ENCODE data around the gene USP6NL. TPM values are rescaled to one million over a fixed set of nuclear protein-coding genes. Genes with fewer than 3 reads are reported as not detected.
A peak's percentile ranks its signal among the peaks of the same experiment; 100 is the strongest.

Gene USP6NL
- total and polyA plus RNA-seq, 9 of the 15 experiments (the other 6 are each of a cell fraction or from before 2014, with no cell fraction given) = 3.2 to 26.6 (median 19.8) TPM

DNA sequence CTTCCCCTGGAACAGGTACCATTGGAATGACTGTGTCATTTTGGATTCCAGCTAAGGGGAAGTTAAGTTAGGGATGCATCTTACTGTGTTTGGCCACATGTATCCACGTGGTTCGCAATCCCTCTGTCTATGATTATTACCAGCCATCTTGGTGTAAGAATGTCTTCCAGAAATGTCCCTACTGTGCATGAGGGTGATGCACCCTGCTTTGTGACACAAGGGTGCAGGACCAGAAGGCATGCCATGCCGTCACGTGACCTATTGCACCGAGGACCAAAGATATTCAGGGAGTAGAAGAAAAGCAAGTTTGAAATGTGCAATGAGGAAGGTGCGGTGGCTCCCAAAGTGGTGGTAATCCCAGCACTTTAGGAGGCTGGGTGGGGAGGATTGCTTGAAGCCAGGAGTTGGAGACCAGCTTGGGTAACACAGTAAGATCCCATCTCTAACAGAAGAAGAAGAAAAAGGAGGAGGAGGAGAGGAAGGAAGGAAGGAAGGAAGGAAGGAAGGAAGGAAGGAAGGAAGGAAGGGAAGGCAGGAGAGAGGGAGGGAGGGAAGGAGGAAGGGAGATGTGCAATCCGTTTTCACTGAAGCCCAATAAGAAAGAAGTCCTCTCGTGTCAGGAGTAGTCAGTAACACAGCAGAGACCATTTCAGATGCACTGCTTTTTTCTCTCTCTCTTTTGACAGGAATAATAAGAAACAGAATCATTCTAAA lies 42.5 kb upstream of the USP6NL start (continued):
- TF ChIP-seq, protein P1, sequence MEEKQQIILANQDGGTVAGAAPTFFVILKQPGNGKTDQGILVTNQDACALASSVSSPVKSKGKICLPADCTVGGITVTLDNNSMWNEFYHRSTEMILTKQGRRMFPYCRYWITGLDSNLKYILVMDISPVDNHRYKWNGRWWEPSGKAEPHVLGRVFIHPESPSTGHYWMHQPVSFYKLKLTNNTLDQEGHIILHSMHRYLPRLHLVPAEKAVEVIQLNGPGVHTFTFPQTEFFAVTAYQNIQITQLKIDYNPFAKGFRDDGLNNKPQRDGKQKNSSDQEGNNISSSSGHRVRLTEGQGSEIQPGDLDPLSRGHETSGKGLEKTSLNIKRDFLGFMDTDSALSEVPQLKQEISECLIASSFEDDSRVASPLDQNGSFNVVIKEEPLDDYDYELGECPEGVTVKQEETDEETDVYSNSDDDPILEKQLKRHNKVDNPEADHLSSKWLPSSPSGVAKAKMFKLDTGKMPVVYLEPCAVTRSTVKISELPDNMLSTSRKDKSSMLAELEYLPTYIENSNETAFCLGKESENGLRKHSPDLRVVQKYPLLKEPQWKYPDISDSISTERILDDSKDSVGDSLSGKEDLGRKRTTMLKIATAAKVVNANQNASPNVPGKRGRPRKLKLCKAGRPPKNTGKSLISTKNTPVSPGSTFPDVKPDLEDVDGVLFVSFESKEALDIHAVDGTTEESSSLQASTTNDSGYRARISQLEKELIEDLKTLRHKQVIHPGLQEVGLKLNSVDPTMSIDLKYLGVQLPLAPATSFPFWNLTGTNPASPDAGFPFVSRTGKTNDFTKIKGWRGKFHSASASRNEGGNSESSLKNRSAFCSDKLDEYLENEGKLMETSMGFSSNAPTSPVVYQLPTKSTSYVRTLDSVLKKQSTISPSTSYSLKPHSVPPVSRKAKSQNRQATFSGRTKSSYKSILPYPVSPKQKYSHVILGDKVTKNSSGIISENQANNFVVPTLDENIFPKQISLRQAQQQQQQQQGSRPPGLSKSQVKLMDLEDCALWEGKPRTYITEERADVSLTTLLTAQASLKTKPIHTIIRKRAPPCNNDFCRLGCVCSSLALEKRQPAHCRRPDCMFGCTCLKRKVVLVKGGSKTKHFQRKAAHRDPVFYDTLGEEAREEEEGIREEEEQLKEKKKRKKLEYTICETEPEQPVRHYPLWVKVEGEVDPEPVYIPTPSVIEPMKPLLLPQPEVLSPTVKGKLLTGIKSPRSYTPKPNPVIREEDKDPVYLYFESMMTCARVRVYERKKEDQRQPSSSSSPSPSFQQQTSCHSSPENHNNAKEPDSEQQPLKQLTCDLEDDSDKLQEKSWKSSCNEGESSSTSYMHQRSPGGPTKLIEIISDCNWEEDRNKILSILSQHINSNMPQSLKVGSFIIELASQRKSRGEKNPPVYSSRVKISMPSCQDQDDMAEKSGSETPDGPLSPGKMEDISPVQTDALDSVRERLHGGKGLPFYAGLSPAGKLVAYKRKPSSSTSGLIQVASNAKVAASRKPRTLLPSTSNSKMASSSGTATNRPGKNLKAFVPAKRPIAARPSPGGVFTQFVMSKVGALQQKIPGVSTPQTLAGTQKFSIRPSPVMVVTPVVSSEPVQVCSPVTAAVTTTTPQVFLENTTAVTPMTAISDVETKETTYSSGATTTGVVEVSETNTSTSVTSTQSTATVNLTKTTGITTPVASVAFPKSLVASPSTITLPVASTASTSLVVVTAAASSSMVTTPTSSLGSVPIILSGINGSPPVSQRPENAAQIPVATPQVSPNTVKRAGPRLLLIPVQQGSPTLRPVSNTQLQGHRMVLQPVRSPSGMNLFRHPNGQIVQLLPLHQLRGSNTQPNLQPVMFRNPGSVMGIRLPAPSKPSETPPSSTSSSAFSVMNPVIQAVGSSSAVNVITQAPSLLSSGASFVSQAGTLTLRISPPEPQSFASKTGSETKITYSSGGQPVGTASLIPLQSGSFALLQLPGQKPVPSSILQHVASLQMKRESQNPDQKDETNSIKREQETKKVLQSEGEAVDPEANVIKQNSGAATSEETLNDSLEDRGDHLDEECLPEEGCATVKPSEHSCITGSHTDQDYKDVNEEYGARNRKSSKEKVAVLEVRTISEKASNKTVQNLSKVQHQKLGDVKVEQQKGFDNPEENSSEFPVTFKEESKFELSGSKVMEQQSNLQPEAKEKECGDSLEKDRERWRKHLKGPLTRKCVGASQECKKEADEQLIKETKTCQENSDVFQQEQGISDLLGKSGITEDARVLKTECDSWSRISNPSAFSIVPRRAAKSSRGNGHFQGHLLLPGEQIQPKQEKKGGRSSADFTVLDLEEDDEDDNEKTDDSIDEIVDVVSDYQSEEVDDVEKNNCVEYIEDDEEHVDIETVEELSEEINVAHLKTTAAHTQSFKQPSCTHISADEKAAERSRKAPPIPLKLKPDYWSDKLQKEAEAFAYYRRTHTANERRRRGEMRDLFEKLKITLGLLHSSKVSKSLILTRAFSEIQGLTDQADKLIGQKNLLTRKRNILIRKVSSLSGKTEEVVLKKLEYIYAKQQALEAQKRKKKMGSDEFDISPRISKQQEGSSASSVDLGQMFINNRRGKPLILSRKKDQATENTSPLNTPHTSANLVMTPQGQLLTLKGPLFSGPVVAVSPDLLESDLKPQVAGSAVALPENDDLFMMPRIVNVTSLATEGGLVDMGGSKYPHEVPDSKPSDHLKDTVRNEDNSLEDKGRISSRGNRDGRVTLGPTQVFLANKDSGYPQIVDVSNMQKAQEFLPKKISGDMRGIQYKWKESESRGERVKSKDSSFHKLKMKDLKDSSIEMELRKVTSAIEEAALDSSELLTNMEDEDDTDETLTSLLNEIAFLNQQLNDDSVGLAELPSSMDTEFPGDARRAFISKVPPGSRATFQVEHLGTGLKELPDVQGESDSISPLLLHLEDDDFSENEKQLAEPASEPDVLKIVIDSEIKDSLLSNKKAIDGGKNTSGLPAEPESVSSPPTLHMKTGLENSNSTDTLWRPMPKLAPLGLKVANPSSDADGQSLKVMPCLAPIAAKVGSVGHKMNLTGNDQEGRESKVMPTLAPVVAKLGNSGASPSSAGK (IDR thresholded peaks at IDR 0.05) = peak; percentile 50; the same call in 1 of the 2 replicates
- TF ChIP-seq, protein P2, sequence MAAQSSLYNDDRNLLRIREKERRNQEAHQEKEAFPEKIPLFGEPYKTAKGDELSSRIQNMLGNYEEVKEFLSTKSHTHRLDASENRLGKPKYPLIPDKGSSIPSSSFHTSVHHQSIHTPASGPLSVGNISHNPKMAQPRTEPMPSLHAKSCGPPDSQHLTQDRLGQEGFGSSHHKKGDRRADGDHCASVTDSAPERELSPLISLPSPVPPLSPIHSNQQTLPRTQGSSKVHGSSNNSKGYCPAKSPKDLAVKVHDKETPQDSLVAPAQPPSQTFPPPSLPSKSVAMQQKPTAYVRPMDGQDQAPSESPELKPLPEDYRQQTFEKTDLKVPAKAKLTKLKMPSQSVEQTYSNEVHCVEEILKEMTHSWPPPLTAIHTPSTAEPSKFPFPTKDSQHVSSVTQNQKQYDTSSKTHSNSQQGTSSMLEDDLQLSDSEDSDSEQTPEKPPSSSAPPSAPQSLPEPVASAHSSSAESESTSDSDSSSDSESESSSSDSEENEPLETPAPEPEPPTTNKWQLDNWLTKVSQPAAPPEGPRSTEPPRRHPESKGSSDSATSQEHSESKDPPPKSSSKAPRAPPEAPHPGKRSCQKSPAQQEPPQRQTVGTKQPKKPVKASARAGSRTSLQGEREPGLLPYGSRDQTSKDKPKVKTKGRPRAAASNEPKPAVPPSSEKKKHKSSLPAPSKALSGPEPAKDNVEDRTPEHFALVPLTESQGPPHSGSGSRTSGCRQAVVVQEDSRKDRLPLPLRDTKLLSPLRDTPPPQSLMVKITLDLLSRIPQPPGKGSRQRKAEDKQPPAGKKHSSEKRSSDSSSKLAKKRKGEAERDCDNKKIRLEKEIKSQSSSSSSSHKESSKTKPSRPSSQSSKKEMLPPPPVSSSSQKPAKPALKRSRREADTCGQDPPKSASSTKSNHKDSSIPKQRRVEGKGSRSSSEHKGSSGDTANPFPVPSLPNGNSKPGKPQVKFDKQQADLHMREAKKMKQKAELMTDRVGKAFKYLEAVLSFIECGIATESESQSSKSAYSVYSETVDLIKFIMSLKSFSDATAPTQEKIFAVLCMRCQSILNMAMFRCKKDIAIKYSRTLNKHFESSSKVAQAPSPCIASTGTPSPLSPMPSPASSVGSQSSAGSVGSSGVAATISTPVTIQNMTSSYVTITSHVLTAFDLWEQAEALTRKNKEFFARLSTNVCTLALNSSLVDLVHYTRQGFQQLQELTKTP (IDR thresholded peaks at IDR 0.05; ENCODE audit: low read depth in 1 of 2, partially characterized antibody in 2 of 2) = no peak
- no peak for TF ChIP-seq HNRNPH1 (optimal IDR thresholded peaks at IDR 0.05; ENCODE audit: low read depth, low read length)
- TF ChIP-seq PHF8 (IDR thresholded peaks at IDR 0.05; ENCODE audit: borderline replicate concordance, low read length) = no peak
- TF ChIP-seq RAD21 (CRISPR knock-in tag; conservative IDR thresholded peaks at IDR 0.05 in 1 of 2, IDR thresholded peaks at IDR 0.05 in 1 of 2) = no peak
- TF ChIP-seq, protein P3, sequence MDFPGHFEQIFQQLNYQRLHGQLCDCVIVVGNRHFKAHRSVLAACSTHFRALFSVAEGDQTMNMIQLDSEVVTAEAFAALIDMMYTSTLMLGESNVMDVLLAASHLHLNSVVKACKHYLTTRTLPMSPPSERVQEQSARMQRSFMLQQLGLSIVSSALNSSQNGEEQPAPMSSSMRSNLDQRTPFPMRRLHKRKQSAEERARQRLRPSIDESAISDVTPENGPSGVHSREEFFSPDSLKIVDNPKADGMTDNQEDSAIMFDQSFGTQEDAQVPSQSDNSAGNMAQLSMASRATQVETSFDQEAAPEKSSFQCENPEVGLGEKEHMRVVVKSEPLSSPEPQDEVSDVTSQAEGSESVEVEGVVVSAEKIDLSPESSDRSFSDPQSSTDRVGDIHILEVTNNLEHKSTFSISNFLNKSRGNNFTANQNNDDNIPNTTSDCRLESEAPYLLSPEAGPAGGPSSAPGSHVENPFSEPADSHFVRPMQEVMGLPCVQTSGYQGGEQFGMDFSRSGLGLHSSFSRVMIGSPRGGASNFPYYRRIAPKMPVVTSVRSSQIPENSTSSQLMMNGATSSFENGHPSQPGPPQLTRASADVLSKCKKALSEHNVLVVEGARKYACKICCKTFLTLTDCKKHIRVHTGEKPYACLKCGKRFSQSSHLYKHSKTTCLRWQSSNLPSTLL (IDR thresholded peaks at IDR 0.05) = no peak
- TF ChIP-seq ZNF444 (CRISPR knock-in tag; IDR thresholded peaks at IDR 0.05) = no peak
- peak; percentile 52 for TF ChIP-seq CBFA2T2 (conservative IDR thresholded peaks at IDR 0.05)
